GM21390 (cell line): ENCODE results near the gene BPIFB3.

Source experiments
- ATAC-seq: cut with Tn5 transposase; IDR thresholded peaks from one replicate; pipeline ENCODE4 v1.9.1; 2021; ENCODE audit not compliant: unreplicated experiment

Gene BPIFB3

DNA sequence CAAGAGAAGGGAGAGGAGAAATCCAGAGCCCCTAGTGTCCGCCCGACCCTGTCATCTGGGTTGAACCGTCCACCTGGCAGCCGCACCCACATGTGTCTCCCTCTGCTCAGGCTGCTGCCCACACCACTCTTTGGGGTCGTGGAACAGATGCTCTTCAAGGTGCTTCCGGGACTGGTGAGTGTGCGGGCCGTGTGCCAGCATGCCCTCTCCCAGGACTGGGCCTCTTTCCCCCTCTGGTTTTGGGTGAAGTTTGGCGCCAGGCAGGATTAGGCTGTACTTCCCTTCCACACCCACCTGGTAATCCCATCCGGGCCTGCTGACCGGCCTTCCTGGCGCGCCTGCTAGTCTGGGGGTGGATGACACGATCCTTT, 7.9 kb downstream of the BPIFB3 start:
- no peak for ATAC-seq

DNA sequence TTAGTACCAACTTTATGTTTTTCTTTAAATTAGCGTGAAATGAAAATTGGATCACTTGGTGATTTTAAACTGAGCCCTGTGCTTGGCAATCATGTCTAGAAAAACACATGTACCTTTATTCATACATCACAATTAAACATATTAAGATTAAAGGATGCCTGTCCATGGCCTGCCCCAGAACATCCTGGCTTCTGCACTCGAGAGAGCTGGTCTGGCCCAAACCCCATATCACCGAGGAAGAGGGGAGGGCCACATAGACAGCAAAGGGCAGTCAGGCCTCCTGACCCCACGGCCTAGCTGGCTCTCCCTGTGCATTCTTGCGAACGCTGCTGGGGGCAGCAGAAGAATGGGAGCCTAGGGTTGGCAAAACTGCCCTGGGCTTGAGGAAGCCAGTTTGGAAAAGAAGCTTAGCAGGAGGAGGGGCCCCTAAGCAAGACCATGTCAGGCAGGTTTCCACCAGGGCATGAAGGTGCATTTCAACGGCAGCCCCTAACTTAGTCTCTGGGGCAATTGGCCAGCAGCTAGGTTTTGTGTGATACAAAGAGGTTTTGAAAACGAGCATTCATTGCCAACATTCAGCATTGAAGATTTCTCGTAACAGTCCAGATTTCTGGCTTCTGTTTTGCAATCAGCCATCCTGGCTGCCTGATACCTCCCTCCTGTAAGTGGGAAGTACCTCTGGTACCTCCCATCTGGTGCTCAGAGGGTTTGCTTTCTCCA, 8.6 kb downstream of the BPIFB3 start:
- ATAC-seq = no peak

DNA sequence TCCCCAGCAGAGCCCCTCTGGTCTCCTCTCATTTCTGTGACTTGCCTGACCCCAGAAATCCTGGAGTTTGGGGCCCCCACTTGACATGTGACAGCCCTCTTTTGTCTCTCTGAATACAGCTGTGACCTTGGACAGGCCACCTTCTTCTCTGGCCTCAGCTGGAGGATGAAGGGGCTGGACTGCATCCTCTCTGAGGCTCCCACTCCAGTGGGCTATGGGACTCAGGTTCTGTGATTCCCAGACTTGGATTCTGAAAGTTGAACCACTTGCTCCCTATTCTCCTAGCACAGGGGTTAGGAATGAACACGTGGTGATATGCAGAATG, 9.1 kb downstream of the BPIFB3 start:
- ATAC-seq = no peak

DNA sequence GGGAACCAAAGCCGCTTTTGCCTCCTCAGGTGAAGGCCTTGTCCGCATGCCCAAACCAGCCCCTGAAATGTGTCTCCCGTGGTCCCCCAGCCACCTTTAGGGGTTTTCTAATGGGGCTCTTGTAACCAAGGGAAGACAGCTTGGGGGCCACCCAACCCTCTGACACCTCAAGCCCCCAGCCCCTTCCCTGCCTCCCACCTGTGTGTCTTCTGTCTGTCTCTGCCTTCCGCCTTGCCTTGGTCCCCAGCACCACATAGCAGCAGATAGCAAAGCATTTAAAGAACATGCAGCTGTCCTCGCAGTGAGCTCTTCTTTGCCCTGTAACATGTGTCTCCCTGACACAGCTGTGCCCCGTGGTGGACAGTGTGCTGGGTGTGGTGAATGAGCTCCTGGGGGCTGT, 9.6 kb downstream of the BPIFB3 start:
- ATAC-seq = no peak

DNA sequence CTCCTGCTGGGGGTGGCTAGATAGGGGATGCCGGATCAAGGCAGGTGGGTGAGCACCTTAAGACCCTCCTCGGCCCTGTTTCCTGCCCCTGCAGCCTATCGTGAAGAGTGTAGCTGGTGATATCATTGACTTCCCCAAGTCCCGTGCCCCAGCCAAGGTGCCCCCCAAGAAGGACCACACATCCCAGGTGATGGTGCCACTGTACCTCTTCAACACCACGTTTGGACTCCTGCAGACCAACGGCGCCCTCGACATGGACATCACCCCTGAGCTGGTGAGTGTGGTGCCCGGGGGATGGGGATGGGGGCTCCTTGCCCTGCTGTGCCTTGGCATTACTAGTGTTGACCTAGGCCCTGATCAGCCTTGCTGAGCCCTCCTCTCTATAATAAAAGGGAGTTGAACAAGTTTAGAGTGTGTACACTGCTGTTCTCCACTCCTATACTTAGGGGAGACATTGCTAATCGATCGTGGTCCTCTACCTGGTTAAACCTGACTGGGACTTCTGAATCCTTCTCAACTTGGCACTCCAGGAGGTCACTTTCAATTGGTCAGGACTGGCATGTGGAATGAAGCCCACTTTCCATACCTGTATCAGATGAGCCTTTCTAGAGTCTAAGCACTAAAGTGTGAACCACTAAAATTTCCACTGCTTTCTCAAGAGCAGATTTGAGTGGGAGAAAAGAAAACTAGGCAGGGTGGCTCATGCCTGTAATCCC, 11.0 kb downstream of the BPIFB3 start:
- ATAC-seq = no peak

DNA sequence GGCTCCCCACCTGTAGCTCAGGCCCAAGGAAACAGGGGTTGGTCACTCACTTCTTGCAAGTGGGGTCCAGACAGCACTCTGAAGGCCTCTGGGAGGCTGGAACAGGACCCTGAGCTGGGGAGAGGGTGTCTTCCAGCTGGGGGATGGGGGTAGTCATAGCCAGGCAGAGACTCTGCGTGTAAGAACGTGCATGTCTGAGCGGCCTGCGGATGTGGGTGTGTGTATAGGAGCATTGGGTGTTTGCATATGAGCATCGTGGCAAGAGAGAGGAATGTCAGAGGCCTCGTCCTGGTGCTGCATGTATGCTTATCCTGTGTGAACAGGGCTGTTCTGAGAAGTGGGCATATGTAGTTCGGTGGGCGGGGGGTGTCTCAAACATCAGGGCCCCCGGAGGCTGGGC, 12.1 kb downstream of the BPIFB3 start:
- ATAC-seq = no peak

DNA sequence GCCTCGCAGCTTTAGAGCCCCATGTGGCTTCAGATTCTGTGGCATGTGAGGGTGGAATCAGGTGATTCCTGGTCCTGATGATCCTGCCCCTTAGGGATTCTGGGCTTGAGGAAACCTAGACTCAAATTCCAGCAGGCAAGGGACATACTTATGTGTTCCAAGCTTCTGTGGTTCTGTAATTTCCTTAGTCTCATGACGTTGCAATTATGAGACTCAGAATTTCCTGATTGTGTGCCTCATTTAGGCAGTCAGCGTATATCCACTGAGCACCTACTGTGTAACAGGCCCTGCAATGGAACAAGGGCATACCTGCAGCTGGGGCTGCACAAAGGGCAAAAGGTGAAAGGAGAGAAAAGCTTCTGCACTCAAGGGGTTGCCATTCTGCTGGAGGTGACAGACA, 14.1 kb downstream of the BPIFB3 start:
- ATAC-seq = no peak

DNA sequence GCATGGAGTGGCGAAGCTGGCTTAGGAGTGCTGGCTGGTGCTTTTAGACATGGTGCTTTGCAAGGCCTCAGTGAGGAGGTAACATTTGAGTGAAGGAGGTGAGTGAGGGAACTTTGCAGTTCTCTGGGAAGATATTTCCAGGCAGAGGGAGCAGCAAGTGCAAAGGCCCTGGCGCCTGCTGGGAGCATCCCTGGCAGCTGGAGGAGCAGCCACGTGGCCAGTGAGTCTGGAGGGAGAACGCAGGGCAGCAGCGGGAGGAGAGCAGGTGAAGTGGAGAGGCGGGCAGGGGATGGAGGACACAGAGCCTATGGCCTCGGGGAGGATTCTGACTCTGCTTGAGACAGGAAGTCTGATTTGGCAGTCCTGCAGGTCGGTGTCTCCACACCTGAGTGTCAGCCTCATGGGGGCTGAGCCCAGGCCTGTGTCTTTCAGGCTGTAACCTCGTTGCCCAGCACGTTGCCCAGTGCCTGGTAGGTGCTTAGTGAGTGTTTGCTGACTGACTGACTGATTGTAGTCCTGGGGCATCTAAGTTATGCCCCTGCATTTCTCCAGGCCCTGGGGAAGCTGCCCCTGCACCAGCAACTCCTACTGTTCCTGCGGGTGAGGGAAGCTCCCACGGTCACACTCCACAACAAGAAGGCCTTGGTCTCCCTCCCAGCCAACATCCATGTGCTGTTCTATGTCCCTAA, 14.7 kb downstream of the BPIFB3 start:
- no peak for ATAC-seq

DNA sequence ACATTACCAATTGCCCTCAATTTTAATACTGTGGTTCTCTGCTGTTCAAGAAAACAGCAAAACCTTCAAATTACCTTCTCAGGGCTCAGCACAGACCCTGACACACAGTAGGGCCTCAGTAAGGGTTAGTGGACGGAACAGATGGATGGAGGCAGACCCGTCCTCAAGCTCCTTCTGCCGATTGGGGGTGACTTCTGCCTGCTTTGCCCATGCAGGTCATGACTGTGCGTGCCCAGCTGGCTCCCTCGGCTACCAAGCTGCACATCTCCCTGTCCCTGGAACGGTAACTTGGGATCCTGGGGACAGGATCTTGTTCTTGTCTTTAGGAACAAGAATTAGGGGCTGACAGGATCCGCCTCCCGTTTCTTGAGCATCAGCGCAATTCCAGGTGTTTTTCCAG, 16.0 kb downstream of the BPIFB3 start:
- ATAC-seq = no peak

DNA sequence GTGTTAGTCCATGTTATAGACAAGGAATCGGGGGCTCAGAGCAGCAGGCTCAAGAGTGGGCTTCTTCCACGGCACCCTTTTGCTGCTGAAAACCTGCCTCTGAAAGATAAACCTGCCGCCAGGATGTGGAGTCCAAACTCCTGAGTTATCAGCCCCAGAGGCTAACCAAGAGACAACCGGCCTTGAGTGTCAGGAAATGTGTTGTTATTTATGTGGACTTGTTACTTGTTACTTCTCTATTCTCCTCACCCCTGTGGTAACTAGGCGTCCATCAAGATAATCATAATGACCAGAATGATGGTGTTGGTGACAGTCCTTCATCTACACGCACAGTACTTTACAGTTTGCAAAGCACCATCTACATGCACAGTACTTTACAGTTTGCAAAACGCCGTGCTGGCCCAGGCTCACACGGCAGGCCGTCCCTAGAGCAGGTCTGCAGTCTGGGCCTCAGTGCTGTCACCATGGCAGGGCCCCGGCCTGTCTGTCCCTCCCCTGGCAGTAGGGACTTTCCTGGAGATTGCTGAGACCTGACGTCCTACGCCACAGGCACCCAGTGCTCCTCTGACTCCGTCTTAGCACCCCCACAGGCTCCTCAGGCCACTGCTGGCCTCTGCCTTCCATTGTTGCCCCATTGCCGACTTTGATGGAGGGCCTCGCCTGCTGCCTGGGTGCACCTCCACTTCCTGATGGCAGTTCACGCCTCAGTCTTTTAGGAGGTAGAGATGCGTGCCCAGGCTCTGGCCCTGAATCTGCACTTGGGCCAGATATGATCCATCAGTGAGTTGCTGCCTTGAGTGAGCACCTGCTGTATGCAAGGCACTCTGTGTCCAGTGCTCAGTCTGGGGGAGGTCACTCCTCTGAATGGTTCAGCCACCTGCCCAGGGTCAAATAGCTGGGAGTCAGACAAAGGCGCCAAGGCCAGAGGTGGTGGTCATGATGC, 16.7 kb downstream of the BPIFB3 start:
- no peak for ATAC-seq

DNA sequence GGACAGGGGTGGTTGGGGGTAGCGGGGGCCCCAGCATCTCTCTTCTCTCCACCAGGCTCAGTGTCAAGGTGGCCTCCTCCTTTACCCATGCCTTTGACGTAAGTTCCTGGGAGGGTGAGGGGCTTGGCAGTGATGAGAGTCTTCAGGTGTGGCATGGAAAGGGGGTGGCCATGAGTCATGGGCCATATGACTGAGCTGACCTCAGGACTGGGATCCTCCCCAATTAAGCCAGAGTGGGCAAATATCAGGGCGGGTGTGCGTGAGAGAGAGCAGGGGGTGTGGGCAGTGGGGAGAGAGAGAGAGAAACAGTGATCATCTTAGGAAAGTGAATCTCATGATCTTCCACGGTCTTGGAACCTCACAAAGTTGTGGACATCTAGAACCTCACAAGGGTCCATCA, 17.5 kb downstream of the BPIFB3 start:
- ATAC-seq = no peak

DNA sequence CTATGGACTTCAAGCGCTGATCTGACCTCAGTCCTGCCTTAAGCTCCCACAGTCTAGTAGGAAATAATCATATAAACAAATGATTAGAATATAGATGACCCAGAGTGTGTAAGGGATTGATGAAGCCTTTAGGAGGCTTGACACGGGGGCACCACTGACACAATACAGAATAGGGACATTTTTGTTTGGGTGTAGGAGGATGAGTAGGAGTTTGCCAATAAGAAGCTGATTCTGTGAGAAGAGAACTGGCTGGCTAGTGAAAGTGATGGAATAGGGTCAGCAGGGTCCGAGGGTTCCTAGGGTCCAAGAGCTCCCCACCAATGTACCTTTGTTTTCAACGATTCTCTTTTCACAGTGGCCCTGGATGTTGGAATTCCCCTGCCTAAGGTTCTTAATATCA, 18.7 kb downstream of the BPIFB3 start:
- no peak for ATAC-seq

DNA sequence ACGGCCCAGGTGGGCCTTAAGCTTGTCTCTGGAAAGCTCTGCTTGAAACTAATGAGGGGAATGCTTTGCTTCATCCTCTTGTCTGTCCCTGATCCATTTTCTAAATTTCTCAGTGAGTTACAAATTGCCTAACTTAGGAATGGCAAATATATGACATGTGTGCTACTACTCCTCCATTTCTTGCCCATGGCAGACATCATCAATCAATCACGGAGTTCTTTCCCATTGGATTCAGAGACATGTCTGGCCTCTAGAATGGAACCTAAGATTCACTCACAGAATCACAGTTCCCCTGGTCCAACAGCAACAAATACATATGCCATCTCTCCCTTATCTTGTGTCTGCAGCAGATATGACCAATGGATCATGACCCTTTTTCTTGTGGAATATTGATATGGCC, 19.1 kb downstream of the BPIFB3 start:
- no peak for ATAC-seq

DNA sequence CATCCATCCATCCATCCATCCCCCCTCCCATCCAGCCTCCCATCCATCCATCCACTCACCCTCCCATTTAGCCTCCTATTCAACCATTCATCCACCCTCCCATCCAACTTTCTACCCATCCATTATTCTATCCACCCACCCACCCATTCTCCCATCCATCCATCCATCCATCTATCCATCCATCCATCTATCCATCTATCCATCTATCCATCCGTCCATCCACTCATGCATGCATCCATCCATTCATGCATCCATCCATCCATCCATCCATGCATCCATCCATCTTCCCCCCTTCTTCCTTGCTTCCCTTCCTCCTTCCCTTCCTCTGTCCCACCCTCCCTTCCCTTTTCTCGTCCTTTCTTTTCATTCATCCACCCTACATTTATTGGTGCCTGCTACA, 21.0 kb downstream of the BPIFB3 start:
- ATAC-seq = no peak

DNA sequence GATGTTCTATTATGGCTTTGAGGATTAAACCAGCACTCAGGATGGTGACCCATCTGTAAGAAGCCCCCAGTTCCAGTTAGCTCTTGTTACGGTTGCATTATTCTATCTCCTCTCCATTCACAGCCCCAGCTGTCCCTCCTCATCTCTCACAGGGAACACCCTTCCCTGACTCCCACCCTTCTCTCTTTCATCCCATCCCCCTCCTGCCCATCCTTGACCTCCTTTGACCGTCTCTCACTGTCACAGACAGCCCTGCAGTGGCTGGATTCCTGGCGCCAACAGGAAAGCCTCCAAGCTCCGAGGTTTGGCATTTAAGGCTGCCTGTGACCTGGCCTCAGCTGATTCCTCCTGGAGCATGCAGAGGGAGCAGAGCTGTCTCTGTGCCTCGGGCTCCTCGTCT, 21.6 kb downstream of the BPIFB3 start:
- ATAC-seq = no peak

DNA sequence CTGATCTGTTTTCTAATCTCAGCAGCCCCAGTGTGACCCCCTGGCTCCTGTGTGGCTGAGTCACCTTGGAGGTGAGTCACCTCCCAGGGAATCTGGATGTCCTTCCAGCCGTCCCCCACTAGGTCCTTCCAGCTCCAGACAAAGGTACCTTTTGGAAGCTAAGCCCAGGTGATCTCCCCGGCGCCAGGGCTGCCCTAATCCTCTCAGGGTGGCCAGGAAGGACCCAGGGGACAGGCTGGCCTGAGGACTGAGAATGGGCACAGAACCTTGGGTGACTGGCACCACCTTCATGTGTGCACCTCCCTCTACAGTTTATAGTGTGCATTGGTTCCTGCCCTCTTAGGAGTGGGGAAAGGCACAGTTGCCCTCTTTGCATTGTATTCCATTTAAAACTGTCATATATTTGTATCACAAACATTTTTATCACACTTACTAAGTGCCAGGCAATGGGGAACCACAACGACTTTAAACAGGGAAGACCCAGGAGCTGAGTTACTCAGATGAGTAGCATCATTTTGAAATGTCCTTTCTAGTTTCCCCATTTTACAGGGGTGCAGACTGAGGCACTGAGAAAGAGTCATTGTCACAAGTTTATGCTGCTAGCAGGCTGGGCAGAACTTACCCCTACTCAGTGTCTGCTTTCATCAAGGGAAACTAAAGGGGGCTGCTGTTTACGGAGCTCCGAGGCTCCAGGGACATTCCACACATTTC, 23.1 kb downstream of the BPIFB3 start:
- no peak for ATAC-seq

DNA sequence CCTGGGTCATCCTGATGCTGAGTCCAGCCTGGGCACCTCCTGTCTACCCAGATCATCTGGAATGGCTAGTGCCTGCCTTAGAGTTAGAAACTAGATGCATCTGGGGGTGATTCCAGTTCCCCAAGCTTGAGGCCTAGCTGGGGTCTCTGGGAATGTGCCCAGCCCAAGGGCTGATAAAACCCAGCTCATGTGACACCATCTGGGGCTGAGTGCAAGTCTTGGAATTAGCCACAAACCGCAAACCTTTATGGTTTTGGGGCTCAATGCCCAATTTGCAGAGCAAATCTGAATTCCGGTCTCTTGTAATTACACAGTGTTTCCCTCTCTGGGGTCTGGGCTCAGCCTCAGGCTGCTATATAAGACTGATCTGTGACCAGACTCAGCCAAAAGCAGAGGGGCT, 25.6 kb downstream of the BPIFB3 start, which contains the start of gene BPIFB4:
BPIFB4 (plus strand) TSS at position 385 of the 400 bp plus-strand sequence. CDS start 1,884 bp downstream, outside the sequence.
- ATAC-seq = no peak

DNA sequence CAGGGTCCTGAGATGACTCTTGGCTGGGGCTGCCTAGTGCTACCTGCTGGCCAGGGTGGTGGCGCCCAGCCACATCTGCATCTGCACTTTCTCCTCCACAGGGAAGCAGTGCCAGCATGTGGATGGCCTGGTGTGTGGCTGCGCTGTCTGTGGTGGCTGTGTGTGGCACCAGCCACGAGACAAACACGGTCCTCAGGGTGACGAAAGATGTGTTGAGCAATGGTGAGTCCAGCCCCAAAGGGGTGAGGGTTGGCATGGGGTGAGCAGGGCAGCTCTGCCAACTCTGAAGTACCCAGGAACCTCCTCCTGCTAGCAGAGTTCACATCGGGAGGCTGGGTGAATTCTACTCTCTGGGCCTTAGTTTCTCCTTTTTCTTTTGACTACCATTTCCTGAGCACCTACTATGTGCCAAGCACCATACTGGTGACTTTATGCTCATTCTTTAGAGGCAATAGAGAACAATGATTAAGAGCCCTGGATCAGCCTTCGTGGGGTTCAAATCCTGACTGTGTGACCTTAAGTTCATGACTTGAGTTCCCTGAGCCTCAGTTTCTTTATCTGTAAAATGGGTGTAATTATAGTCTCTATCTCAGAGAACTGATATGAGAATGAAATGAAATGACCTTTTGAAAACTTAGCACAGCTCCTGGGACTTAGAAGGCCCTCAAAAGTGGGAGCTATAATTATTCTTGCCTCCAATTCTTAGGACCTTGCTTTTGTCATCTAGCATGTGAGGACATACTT, 27.9 kb downstream of the BPIFB3 start:
- ATAC-seq = no peak

DNA sequence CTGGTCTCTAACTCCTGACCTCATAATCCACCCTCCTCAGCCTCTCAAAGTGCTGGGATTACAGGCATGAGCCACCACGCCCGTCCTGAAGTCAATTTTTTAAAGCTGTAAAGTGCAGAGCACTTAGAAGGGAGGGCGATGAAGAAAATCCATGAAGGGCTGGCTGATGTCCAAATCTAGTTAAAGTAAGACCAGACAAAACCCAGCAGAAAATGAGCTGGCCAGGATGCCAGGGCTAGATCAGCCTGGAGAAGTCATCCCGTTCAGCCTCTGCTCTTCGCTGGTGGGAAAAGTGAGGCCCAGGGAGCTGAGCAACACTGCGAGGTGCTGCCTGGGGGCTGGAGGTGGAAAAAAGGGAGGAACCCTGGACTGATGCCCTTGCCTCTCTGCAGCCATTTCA, 28.8 kb downstream of the BPIFB3 start:
- ATAC-seq = no peak
